HFFc6 (cell line): ENCODE data around the gene FAM149B1. TPM values are rescaled to one million over a fixed set of nuclear protein-coding genes. Genes with fewer than 3 reads are reported as not detected.

Experiments
- DNase-seq: peaks from one replicate; pipeline ENCODE4 v3.0.0-alpha.2; 2018
- H3K27ac Mint-ChIP-seq: 2 replicates; pipeline ENCODE4 v1.8.0; 2020; ENCODE audit warnings: mild to moderate bottlenecking, mixed read lengths
- H3K27me3 Mint-ChIP-seq: 2 replicates; pipeline ENCODE4 v1.8.0; 2021; ENCODE audit warnings: mild to moderate bottlenecking, moderate library complexity, mixed read lengths; ENCODE audit not compliant: insufficient read depth
- H3K36me3 Mint-ChIP-seq: 2 replicates; pipeline ENCODE4 v1.8.0; 2021; ENCODE audit warnings: low read depth, mixed read lengths
- H3K4me1 Mint-ChIP-seq: 2 replicates; pipeline ENCODE4 v1.8.0; 2020; ENCODE audit warnings: low read depth, mixed read lengths
- H3K4me3 Mint-ChIP-seq: 2 replicates; pipeline ENCODE4 v1.8.0; 2020; ENCODE audit warnings: mild to moderate bottlenecking, moderate library complexity, mixed read lengths
- H3K9me3 Mint-ChIP-seq: 2 replicates; pipeline ENCODE4 v1.8.0; 2020; ENCODE audit warnings: mild to moderate bottlenecking, mixed read lengths
- total RNA-seq, 6 experiments: library from RNA; stranded (reverse); fragmentation: NEBNext Ultra II Directional; extraction: Animal tissue kit (Norgen Biotek cat#: 25700); gene quantifications; 2 replicates in 1 of 6; 3 replicates in 5 of 6; pipeline ENCODE4 v1.2.3, GENCODE V29; 2021
- TF ChIP-seq, protein P1 (sequence below): fragments of 200-600 bp; sonication (generic); IDR thresholded peaks from 2 replicates; pipeline ENCODE4 v1.5.0; 2021; ENCODE audit warnings: antibody characterized with exemption, mild to moderate bottlenecking

Gene FAM149B1
- total RNA-seq, 6 experiments from 2014 or later, result 16.9 to 21.9 (median 19.5) TPM

DNA sequence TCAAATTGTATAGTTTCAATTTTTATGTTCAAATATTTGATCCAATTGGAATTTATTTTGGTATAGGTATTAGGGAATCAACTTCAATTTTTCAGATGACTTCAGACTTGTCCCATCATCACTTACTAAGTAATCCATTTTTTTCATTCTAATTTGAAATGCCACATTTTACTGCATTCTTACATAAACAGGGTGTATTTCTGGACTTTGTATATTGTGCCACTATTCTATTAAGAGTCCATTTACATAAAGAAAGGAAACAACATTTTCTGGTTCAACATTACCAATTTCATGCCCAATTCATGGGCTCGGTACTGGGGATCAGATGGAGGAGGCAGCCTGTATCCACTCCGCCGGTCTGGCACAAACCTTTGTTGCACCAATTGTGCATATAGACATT lies 15.9 kb upstream of the FAM149B1 start:
- Mint-ChIP-seq H3K9me3 (no peaks in the 10 kb centered on the region), H3K27me3 (no peaks in the 10 kb centered on the region), H3K27ac (no peak overlapping the region), H3K4me3 (no peak overlapping the region), H3K4me1 (no peaks in the 10 kb centered on the region), H3K36me3 (peaks cover 42% of the 10 kb centered on the region)
- TF ChIP-seq, protein P1, sequence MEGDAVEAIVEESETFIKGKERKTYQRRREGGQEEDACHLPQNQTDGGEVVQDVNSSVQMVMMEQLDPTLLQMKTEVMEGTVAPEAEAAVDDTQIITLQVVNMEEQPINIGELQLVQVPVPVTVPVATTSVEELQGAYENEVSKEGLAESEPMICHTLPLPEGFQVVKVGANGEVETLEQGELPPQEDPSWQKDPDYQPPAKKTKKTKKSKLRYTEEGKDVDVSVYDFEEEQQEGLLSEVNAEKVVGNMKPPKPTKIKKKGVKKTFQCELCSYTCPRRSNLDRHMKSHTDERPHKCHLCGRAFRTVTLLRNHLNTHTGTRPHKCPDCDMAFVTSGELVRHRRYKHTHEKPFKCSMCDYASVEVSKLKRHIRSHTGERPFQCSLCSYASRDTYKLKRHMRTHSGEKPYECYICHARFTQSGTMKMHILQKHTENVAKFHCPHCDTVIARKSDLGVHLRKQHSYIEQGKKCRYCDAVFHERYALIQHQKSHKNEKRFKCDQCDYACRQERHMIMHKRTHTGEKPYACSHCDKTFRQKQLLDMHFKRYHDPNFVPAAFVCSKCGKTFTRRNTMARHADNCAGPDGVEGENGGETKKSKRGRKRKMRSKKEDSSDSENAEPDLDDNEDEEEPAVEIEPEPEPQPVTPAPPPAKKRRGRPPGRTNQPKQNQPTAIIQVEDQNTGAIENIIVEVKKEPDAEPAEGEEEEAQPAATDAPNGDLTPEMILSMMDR, result no peak
- DNase-seq, result no peak

DNA sequence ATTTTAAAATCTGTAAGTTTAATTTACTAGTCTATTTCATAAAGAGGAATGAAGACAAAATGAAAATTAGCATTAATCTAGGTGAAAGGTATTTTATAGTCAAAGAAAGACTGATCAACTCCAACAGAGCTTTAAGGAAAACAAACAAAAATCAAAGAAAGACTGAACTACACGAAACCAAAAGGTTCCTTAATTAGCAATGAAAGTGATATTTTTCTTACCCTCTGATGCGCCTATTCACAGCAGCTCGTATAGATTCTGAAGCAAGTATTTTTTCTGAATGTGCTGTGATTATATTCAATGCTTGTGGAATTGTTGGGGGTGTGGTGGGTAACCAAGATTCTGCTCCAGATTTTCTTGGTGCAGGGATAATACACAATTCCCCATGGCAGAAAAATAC lies 11.9 kb upstream of the FAM149B1 start:
- no peaks in the 10 kb centered on the region for H3K27me3 Mint-ChIP-seq
- H3K4me1 Mint-ChIP-seq, result peaks cover 8% of the 10 kb centered on the region
- no peak for DNase-seq
- peaks cover 22% of the 10 kb centered on the region for H3K36me3 Mint-ChIP-seq
- no peak overlapping the region for H3K4me3 Mint-ChIP-seq
- no peaks in the 10 kb centered on the region for H3K9me3 Mint-ChIP-seq
- TF ChIP-seq, protein P1, result no peak
- no peak overlapping the region for H3K27ac Mint-ChIP-seq

- Mint-ChIP-seq H3K27me3 (no peaks in the 10 kb centered on the region), H3K36me3 (peaks cover 20% of the 10 kb centered on the region), H3K27ac (0 out of 2 replicates have a peak overlapping the region, but pooled peaks have one; percentile 42), H3K4me3 (no peak overlapping the region), H3K4me1 (peaks cover 31% of the 10 kb centered on the region), H3K9me3 (no peaks in the 10 kb centered on the region)
- peak; percentile 56 for DNase-seq
- TF ChIP-seq, protein P1, result peak; percentile 93
Measured at GRCh38 chr10:73159038-73159648, 8.8 kb upstream of the FAM149B1 start.

GRCh38 chr10:73161079-73161478 lies 6.8 kb upstream of the FAM149B1 start:
- H3K36me3 Mint-ChIP-seq, result peaks cover 22% of the 10 kb centered on the region
- H3K27me3 Mint-ChIP-seq, result no peaks in the 10 kb centered on the region
- H3K27ac Mint-ChIP-seq, result no peak overlapping the region
- no peaks in the 10 kb centered on the region for H3K9me3 Mint-ChIP-seq
- H3K4me3 Mint-ChIP-seq, result no peak overlapping the region
- TF ChIP-seq, protein P1, result no peak
- peaks cover 40% of the 10 kb centered on the region for H3K4me1 Mint-ChIP-seq
- no peak for DNase-seq

DNA sequence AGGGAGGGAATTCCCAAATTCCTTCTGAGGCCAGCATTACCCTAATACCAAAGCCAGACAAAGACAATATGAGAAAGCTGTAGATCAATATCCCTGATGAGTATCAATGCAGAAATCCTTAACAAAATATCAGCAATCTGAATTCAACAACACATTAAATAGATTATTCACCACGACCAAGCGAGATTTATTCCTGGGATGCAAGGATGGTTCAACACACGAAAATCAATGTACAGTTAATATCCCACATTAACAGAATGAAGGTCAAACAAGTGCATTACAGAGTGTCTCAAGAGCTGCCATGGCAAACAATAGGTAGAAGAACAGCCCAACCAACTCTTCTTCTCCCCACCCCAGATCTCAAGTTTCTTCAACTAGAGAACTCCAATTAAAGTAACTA lies 6.3 kb upstream of the FAM149B1 start:
- Mint-ChIP-seq H3K27me3 (no peaks in the 10 kb centered on the region), H3K27ac (peak overlapping the region; percentile 3; the same call in 1 of the 2 replicates), H3K4me1 (peaks cover 45% of the 10 kb centered on the region), H3K36me3 (peaks cover 25% of the 10 kb centered on the region), H3K4me3 (no peak overlapping the region), H3K9me3 (no peaks in the 10 kb centered on the region)
- TF ChIP-seq, protein P1, result no peak
- no peak for DNase-seq
